ENCODE measurements around the gene ARFGAP2. TPM values are rescaled to one million over a fixed set of nuclear protein-coding genes. Genes with fewer than 3 reads are reported as not detected.
A peak's percentile ranks its signal among the peaks of the same experiment; 100 is the strongest.
"Not testable (repeated sequence)": the region's sequence is repeated elsewhere in the genome, so short reads cannot be mapped to it uniquely, and the experiment has no call there.

Gene ARFGAP2
- total RNA-seq, 1 experiment from 2014 or later, result 122 TPM

GRCh38 chr11:47121731-47122130 lies 54.9 kb downstream of the ARFGAP2 start:
- no peaks in the 10 kb centered on the region for H3K9me2 ChIP-seq (ENCODE audit: insufficient read depth)
- H3K9me3 ChIP-seq (ENCODE audit: insufficient read depth, low read depth), result no peaks in the 10 kb centered on the region
- intact Hi-C loops (cut with micrococcal nuclease; ENCODE audit: unreplicated experiment), result no loop called here
- no peaks in the 10 kb centered on the region for H3F3A ChIP-seq (ENCODE audit: insufficient read depth, low read depth)
- H3K36me3 ChIP-seq (ENCODE audit: low read depth), result no peaks in the 10 kb centered on the region
- no peak for DNase-seq
- no peak for TF ChIP-seq CTCF (conservative IDR thresholded peaks at IDR 0.05)
- no peak for TF ChIP-seq EZH2 (IDR thresholded peaks at IDR 0.05; ENCODE audit: low read depth)
- no TSS peak for BruUV-seq (replicated peaks)
- H4K20me1 ChIP-seq (ENCODE audit: insufficient read depth), result no peaks in the 10 kb centered on the region
- POLR2A ChIA-PET (ENCODE audit: unreplicated experiment), result no interaction called here
- H3K4me1 ChIP-seq (replicated peaks; ENCODE audit: insufficient read depth), result no peaks in the 10 kb centered on the region
- CTCF ChIA-PET, result no interaction called here
- H3K4me3 ChIP-seq, result no peak overlapping the region
- H3K79me2 ChIP-seq (ENCODE audit: low read depth), result no peaks in the 10 kb centered on the region
- H3K4me2 ChIP-seq, result no peak overlapping the region
- H2AFZ ChIP-seq, result no peak overlapping the region
- H3K27me3 ChIP-seq (ENCODE audit: insufficient read depth, low read depth), result no peaks in the 10 kb centered on the region
- H3K27ac ChIP-seq, result no peak overlapping the region

DNA sequence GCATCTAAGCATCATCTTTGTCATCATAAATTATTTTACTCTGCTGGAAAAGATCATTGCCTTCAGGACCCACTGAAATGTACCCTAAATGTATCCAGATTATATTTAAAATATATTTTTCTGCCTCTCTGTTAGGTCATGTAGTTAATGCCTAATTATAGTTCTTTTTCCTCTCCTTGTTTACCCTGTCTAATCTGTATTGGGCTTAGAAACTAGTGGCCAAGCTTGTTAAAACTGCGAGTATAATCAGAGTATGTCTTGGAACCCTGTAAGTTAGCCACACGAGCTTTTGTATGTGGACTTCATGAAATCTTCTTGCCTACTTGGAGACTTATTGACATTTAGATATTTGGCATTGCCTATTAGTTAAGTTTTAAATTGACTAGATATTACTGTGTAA lies 55.6 kb downstream of the ARFGAP2 start:
- H2AFZ ChIP-seq, result no peak overlapping the region
- H3K27ac ChIP-seq, result no peak overlapping the region
- intact Hi-C loops (cut with micrococcal nuclease; ENCODE audit: unreplicated experiment), result no loop called here
- no peak overlapping the region for H3K4me2 ChIP-seq
- no peaks in the 10 kb centered on the region for H3K9me3 ChIP-seq (ENCODE audit: insufficient read depth, low read depth)
- no peaks in the 10 kb centered on the region for H3K79me2 ChIP-seq (ENCODE audit: low read depth)
- H3K4me1 ChIP-seq (replicated peaks; ENCODE audit: insufficient read depth), result no peaks in the 10 kb centered on the region
- CTCF ChIA-PET, result no interaction called here
- DNase-seq, result no peak
- POLR2A ChIA-PET (ENCODE audit: unreplicated experiment), result no interaction called here
- BruUV-seq (replicated peaks), result no TSS peak
- TF ChIP-seq CTCF (conservative IDR thresholded peaks at IDR 0.05) (no peak), EZH2 (IDR thresholded peaks at IDR 0.05; ENCODE audit: low read depth) (no peak)
- no peaks in the 10 kb centered on the region for H3K27me3 ChIP-seq (ENCODE audit: insufficient read depth, low read depth)
- H3K36me3 ChIP-seq (ENCODE audit: low read depth), result no peaks in the 10 kb centered on the region
- no peak overlapping the region for H3K4me3 ChIP-seq
- H4K20me1 ChIP-seq (ENCODE audit: insufficient read depth), result no peaks in the 10 kb centered on the region
- no peaks in the 10 kb centered on the region for H3K9me2 ChIP-seq (ENCODE audit: insufficient read depth)
- H3F3A ChIP-seq (ENCODE audit: insufficient read depth, low read depth), result no peaks in the 10 kb centered on the region

- H3K4me3 ChIP-seq, result not testable (repeated sequence)
These were observed 57.6 kb downstream of the ARFGAP2 start for GRCh38 chr11:47118958-47119688.

More at GRCh38 chr11:47118958-47119688, 57.6 kb downstream of the ARFGAP2 start:
- H3K27me3 ChIP-seq (ENCODE audit: insufficient read depth, low read depth); H3K9me2 ChIP-seq (ENCODE audit: insufficient read depth); H3K27ac ChIP-seq; H3K4me1 ChIP-seq (replicated peaks; ENCODE audit: insufficient read depth); H3K36me3 ChIP-seq (ENCODE audit: low read depth); intact Hi-C loops (cut with micrococcal nuclease; ENCODE audit: unreplicated experiment); H3K79me2 ChIP-seq (ENCODE audit: low read depth); H2AFZ ChIP-seq; H3F3A ChIP-seq (ENCODE audit: insufficient read depth, low read depth); H4K20me1 ChIP-seq (ENCODE audit: insufficient read depth); BruUV-seq (replicated peaks); H3K4me2 ChIP-seq; H3K9me3 ChIP-seq (ENCODE audit: insufficient read depth, low read depth): not testable (repeated sequence)
- peak in 1 of 2 experiments; percentile 83 for DNase-seq
- ChIA-PET POLR2A (ENCODE audit: unreplicated experiment) (interaction anchor here (0.6 kb wide), 4 partner anchors 13 to 218 kb away, joined by 3 to 6 read pairs (median 4); no protein-coding TSS in a partner anchor), CTCF (interaction anchor here (0.6 kb wide), 1 partner anchor 203 kb away, joined by 4 read pairs; no protein-coding TSS in a partner anchor)

Small RNA genes lying within 50 kb of the gene (microRNA-seq; reads per million reads assigned to microRNA genes)
- gene MIR6745 (ENCODE audit: borderline number of aligned reads, borderline replicate concordance), result not detected

Other genes with a start within 250 kb of the ARFGAP2 start
- gene CSTPP1, start 240.1 kb downstream of the ARFGAP2 start, total RNA-seq (2021), result 87.2 and 88.3 TPM in 2 replicates
- 113 and 114 TPM in 2 replicates for gene PACSIN3, start 9.6 kb upstream of the ARFGAP2 start, total RNA-seq (2021)
- gene DDB2, start 38.1 kb upstream of the ARFGAP2 start, total RNA-seq (2021), result 72.3 and 85.2 TPM in 2 replicates
- 20.4 and 24.1 TPM in 2 replicates for gene ACP2, start 71.9 kb upstream of the ARFGAP2 start, total RNA-seq (2021)
- 71.5 and 90.4 TPM in 2 replicates for gene NR1H3, start 81.1 kb upstream of the ARFGAP2 start, total RNA-seq (2021)
- 61.1 and 65.9 TPM in 2 replicates for gene MADD, start 93.3 kb upstream of the ARFGAP2 start, total RNA-seq (2021)
- gene MYBPC3, start 175.8 kb upstream of the ARFGAP2 start, total RNA-seq (2021), result not detected in 2 replicates
- not detected in 2 replicates for gene SPI1, start 201.7 kb upstream of the ARFGAP2 start, total RNA-seq (2021)
- 28.8 and 32.3 TPM in 2 replicates for gene SLC39A13, start 231.7 kb upstream of the ARFGAP2 start, total RNA-seq (2021)
- gene PSMC3, start 249.6 kb upstream of the ARFGAP2 start, total RNA-seq (2021), result 160 and 222 TPM in 2 replicates